GF-D8 (cell line): Measurements from ENCODE around the gene TMC2.

Experiments used
- DNase-seq: peaks from one replicate; lab custom pipeline; 2025; lab: John Stamatoyannopoulos, UW

The TMC2 gene

DNA sequence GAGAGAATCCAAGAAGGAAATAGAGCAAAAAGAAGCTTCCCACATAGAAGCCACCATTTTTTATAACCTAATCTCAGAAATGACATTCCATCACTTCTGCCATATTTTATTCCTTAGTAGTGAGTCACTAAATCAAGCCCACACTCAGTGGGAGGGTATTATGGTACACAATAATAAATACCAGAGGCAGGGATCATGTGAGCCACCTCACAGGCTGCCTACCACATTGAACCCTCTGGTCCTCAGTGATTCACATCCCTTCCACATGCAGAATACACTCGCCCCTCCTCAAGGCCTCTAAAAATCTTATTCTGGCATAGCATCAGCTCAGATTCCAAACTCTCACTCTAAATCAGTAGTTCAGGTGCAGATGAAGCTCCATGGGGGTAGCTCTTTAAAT, 49.4 kb downstream of the TMC2 start:
- DNase-seq = no peak

DNA sequence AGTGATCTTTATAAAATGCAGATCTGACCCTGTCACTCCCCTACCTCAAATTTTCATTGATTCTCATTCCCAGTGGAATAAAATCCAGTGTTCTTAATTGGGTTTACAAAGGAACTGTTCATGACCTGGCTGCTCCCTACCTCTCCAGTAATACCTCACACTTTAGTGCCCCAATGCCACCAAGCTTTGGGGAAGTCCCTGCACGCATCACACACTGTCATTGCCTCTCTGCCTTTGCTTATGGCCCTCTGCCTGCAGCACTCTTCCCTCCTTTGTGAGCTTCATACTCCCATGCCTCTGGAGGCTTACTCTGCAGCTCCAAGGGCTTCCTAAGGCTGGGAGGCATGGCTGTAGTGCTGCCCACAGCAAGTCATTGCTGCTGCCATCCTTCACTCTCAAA, 57.4 kb downstream of the TMC2 start:
- no peak for DNase-seq

DNA sequence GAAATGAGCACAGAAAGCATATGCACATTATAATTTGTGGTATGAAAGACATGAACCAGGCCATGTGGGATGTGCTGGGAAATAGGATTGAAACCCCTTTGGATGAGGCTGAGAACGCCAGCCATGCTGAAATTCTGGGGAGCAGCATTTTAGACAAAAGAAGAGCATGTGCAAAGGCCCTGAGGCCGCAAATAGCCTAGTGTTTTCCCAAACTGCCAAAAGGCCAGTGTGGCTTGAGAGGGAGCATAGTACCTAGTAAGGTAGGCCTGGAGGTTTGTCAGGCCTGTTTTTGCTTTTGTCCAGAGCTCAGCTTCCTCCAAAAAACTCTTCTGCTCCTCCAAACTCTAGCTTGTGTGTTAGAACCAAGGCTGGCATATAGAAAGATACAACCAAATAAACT, 58.7 kb downstream of the TMC2 start:
- no peak for DNase-seq

DNA sequence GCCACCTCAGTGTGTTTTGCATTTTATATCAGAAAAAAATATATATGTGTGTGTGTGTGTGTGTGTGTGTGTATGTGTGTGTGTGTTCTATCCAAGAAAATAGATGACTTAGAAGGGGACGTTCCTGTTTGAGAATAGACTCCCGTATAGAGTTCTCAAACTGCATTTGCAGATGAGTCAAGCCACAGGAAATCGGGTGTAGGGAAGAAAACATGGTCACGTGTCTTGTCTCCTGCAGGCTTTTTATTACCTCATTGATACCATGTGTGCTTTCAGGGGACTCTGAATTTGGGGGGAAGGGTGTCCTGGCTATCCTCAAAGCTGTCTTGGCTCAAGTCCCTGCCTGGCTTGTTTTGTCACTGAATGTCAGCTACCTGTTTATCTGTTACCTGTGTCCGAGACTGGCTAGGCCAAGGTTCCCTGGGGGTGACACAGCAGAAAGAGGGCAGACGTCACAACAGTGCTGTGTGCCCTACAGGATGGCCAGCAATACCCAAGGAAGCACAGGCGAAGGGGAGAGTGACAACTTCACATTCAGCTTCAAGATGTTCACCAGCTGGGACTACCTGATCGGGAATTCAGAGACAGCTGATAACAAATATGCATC, 60.4 kb downstream of the TMC2 start:
- DNase-seq = no peak

DNA sequence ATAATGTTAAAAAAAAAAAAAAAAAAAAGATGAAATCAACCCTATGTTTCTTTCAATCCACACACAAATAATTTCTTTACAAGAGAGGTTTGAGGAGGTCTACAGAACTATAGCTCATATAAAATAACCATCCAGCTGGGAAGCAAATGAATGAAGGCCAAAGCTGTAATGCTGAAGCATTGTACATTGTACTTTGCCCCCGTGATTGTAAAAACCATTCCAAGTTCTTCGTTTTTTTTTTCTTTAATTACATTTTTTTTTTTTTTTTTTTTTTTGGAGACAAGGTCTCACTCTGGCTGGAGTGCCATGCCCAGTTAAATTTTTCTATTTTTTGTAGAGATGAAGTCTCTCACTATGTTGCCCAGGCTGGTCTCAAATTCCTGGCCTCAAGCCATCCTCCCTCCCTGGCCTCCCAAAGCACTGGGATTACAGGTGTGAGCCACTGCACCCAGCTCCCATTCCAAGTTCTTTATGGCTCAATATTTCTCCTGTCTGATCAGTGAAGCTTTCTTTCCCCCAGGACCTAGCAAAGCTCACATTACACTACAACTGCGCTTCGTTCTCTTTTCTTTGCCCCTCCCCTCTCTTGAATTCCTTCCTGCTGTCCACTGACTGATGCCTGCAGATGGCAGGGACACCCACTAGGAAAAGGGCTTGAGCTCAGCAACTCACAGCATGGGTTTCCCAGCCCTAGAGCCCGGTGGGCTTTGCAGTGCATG, 63.1 kb downstream of the TMC2 start:
- DNase-seq = no peak

DNA sequence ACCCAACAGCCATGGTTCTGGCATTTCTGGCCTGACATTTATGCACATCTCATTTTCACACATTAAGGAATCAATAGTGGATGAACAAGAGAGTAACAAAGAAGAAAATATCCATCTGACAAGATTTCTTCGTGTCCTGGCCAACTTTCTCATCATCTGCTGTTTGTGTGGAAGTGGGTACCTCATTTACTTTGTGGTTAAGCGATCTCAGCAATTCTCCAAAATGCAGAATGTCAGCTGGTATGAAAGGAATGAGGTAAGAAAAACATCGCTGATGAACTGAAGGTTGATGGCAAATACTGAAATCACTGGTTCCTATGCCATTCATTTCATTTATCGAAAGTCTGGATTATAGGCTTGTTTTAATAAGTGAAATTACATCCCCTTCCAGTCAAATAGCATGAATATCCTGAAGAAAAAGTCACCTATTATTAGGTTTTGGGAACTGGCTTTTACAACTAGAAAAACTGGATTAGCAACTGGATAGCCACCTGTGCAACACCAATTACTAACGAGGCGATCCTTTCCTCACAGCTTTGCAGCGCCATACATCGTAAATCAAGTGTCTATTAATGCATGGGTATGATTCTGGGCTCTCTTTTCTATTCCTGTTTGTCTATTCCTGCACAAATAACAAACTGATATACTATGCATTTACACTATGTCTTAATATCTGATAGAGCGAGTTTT, 65.8 kb downstream of the TMC2 start:
- no peak for DNase-seq

DNA sequence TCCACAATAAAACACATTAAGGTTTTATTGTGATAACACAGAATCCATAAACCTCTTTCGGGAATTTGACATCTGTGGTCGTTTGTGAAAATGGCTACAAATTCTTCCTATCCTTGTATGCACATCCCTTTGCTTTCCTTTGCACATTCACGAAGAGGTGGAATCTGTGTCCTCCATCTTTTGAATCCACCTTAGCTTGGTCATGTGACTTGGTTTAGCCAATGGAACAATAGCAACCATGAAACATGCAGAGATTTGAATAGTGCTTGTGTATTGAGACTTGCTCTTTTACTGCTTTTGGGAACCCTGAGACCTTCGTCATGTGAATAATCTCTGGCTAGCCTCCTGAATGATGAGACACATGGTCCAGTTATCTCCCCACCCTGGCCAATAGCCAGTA, 66.4 kb downstream of the TMC2 start:
- DNase-seq = no peak

DNA sequence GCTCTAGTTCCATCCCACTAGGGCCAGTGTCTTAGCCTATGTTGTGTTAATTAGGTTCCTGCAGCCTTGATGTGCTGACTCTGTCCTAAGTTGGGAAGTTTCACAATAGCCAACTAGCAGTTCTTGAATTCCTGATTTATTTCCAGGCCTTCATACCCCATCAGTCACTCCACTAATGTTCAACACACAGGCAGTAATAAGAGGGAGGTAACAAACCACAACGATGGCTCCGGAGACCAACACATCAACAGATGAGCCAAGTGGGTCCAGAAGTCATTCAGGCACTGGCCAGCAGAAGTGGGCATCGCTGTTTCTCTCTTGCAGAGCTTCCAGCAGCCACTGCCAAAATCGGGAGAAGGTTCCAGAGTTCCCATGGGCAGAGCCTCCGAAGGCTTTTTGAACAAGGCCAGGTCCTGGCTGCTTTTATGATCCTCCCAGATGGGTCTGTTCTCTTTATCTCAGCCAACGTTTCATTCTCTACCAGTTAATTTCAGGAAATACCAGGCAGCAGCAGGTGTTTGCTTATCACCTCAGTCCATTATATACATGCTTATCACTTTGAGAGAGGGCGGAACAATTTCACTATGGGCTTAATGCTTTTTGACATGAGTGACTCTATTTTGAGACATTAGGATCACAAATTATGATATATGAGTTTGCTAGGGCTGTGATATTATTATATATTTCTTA, 67.6 kb downstream of the TMC2 start:
- DNase-seq = no peak

DNA sequence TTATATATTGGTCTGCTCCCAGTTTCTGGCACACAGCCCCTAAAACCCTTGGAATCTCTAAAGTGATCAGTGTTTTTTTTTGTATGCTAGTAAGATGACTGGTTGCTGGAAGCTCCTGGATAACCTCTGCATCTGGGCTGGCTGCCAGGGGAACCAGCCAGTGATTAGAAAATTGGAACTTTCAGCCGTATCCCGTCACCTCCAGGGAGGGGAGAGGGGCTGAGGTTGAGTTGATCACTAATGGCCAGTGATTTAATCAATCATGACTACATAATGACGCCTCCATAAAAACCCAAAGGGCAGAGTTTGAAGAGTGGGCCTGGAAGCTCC, 68.1 kb downstream of the TMC2 start:
- no peak for DNase-seq

DNA sequence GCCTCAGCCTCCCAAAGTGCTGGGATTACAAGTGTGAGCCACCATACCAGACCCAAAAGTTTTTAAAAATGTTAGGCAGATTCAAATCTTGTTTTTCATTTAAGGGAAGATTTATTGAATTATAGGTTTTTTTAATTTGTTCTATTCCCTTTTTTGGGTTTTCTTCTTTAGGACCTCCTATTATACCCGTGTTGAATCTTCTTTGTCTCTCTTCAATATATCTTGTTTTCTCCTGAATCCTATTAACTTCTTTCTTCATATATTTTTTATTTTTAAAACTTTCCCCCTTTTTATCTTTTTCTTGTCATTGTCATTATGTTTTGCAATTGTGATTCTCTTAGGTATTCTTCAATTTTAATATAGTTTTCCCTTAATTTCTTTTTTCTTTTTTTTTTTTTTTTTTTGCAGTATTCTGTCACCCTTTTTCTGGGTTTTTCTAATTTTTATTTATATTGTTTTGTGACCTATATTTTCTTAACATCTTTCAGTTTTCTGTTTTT, 70.2 kb downstream of the TMC2 start:
- no peak for DNase-seq

DNA sequence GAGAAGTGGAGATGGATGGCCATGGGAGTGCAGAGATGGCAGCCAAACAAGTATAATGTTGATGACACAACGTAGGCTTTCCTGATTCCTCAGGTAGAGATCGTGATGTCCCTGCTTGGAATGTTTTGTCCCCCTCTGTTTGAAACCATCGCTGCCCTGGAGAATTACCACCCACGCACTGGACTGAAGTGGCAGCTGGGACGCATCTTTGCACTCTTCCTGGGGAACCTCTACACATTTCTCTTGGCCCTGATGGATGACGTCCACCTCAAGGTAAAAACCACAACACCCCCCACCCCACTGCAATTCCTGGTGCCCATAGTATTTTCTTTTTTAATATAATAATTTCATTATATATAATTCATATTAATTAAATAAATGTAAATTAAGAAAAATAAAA, 74.0 kb downstream of the TMC2 start:
- no peak for DNase-seq

DNA sequence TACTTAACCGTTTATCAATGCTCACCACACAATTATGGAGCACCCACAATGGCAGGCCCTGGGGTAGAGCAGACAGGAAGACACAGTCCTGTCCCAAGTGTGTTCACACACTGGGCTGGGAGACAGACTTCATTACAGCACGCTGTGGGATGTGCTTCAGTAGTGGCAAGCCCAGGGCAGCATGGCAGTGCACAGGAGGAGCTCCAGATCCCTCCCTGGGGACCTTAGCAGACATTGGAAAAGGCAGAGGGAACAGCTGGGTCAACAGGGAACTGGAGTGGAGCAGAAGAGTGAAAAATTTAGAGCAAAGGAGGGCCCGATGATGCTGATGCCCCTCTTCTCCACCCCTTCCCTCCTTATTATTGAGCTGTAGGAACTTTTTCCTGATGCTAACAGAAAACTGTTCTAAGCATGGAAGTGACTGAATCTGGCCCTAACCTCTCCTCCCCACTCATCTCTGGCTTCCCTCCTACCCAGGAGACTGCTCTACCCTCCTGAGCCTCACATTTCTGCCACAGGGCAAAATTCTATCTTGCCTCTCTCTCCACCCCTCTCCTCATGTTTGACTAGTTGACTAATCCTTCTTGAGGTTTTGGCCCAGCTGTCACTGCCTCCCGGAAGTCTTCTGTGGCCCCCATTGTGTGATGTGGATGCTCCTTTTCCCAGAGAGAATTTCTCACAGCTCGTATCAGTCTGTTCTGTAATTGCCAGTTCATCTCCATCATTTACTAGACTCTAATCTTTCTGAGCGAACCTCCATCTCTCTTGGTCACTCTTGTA, 74.8 kb downstream of the TMC2 start:
- DNase-seq = no peak

DNA sequence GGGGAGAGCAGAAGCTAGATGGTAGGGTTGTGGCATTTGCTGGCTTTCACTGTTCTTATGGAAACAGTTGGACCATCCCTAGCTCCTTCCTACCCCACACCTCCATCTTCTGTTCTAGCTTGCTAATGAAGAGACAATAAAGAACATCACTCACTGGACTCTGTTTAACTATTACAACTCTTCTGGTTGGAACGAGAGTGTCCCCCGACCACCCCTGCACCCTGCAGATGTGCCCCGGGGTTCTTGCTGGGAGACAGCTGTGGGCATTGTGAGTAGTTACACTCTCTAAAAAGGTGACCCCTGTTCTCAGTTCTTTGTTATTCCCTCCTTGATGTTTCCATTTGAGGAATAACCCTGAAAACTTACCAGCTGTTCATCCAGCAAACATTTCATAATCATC, 75.7 kb downstream of the TMC2 start:
- no peak for DNase-seq

DNA sequence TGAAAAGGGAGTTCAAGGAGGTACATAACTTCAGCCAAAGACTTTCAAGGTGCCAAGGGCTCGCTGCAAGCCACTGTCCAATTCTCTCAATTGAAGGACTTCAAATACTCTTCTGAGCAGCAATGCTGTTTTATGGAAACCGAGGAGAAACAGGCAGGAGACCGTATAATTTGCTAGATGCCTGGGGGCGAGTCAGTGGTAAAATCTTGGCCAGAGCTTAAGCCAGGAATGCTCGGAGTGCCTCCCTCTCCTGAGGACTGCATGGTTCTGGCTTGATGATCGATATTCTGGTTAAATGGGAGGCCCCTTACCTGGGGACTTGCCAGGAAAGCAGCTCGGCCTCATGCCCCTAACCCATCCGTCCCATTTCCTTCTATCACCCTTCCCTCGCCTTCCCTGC, 80.3 kb downstream of the TMC2 start:
- no peak for DNase-seq

DNA sequence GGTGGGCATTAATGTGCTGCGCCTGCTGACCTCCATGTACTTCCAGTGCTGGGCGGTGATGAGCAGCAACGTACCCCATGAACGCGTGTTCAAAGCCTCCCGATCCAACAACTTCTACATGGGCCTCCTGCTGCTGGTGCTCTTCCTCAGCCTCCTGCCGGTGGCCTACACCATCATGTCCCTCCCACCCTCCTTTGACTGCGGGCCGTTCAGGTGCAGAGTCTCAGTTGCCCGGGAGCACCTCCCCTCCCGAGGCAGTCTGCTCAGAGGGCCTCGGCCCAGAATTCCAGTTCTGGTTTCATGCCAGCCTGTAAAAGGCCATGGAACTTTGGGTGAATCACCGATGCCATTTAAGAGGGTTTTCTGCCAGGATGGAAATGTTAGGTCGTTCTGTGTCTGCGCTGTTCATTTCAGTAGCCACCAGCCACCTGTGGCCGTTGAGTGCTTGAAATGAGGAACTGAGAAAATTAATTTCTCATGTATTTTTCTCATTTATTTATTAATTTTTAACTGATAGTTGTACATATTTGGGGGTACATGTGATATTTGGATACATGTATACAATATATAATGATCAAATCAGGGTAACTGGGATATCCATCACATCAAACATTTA, 80.8 kb downstream of the TMC2 start:
- no peak for DNase-seq

DNA sequence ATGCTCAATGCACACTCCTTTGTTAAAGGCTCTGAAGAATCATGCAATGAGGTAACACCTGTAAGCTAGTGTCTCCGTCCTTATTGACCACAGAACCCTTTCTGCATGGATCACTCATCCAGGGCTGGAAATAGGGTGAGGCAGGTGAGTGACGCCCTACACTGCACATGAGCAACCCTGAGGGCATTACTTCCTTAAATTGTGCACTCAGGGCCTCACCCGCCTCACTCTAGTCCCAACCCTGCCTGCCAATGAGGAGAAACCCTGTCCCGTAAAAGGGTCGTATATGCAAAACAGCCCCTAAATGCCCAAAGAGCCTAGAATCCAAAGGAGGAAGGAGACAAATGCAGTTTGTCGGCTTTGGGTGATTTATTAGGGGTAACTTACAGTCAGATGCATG, 82.4 kb downstream of the TMC2 start:
- DNase-seq = no peak

DNA sequence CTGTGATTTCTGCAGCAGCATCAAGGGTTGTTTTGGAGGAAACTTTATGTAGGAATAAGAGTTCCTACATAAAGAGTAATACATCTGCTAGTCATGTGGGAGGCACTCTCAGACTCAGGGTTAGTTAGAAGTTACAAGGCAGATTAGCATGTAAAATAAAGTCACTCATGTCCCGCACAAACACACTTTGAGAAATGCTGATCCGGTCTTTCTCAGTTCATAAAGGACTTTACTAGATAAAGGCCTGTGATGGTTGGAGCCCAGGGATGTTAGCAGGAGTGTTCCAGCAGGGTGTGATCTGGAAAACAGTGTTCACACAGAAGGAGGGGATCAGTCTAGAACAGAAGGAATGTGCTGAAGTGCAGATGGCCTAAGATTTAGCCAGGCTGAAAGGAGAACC, 83.0 kb downstream of the TMC2 start:
- no peak for DNase-seq

DNA sequence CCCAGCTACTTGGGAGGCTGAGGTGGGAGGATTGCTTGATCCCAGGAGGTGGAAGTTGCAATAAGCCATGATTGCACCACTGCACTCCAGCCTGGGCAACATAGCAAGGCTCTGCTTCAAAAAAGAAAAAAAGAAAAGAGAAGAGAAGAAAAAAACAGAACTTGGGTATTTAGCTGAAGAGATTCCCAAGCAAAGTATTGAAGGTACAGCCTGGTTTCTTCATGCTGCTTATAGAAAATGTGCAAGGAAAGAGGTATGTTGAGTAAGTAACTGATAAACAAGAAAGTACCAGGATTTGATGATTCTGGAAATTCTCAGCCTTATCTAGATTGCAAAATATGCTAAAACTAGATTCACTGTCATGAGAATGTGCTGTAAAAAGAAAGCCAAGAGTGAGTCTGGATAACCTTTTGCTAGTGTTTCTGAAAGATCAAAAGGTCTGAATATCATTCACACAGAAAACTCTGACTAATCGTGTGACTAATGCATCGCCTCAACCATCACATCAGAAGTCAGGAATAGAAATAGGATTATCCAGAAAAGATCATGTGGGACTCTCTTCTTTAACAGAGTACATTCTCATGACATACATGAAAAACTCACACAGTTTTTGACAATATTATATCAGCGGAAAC, 83.7 kb downstream of the TMC2 start:
- DNase-seq = no peak

DNA sequence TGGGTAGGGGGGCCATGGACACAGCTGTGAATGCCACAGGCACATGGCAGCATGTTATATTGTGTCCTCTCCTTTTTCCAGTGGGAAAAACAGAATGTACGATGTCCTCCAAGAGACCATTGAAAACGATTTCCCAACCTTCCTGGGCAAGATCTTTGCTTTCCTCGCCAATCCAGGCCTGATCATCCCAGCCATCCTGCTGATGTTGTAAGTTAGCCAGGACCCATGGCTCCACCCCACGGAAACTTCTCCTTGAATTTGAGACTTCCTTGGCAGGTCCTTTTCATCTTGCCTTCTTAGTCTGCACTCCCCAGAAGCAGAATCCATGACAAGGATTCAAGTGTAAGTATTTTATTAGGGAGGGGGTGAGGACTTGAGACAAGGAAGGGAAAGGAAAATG, 87.8 kb downstream of the TMC2 start:
- DNase-seq = no peak

DNA sequence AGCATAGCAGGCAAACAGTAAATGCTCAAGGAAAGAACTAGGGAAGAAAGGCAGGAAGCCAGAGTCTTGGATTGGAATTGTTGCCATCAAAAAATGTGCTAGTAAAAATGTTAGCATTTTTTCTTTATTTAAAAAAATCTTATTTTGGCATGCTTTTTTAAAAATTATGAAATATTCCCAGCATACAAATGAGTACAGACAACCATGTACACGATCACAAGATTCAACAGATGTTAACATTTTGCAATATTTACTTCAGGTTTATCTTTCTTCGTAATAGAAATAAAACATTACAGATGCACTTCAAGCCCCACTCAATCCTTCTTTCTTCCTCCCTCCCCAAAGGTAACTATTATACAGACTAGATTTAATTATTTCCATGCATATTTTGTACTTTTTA, 88.7 kb downstream of the TMC2 start:
- DNase-seq = no peak

DNA sequence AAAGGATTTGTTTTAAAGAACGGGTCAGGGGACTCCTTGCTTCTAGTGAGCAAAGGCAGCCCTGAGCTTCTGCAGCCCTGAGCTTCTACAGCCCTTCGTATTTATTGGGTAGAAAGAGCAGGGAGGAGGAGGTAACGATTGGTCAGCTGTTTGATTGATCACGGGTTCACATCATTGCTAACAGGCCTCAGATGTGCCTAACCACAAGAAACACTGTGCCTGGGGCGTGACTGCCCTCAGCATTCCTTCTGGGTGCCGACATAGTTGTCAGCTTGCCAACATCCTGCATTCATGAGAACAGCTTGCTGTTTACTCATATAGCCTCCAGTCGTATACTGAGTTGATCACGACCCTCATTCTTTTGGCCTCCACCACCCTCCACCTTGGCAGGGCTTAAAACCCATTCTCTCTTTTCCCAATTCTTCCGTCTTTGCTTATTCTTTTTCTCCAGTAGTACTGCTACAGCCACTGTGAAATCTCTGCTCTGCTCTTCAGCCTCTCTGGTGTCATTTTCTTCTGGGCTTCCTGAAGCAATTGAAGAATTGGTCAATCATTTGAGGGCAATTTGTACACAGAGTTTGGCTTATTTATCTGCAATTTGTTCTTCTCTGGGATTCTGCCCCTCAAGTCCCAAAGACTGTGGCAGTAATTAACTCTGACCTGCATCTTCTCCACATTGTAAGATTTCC, 90.6 kb downstream of the TMC2 start:
- DNase-seq = no peak
